Measurements from ENCODE around the gene PRSS22. TPM values are rescaled to one million over a fixed set of nuclear protein-coding genes. Genes with fewer than 3 reads are reported as not detected.

The PRSS22 gene
- total RNA-seq, 3 donors from 2014 or later, result 0.37 TPM; not detected in 2

GRCh38 chr16:2831203-2831602, 26.8 kb downstream of the PRSS22 start:
- DNase-seq, result no peak
- no peaks in the 10 kb centered on the region for H3K9me3 Mint-ChIP-seq
- no peak for ATAC-seq
- H3K27me3 Mint-ChIP-seq (ENCODE audit: low read depth), result peaks cover 26% of the 10 kb centered on the region
- H3K4me3 Mint-ChIP-seq, result no peak overlapping the region
- H3K4me1 Mint-ChIP-seq (ENCODE audit: low read depth), result no peaks in the 10 kb centered on the region
- H3K36me3 Mint-ChIP-seq (ENCODE audit: insufficient read depth), result no peaks in the 10 kb centered on the region

- H3K36me3 Mint-ChIP-seq (ENCODE audit: insufficient read depth), result no peaks in the 10 kb centered on the region
- no peak for DNase-seq
- no peak overlapping the region for H3K4me3 Mint-ChIP-seq
- H3K27me3 Mint-ChIP-seq (ENCODE audit: low read depth), result peaks cover 26% of the 10 kb centered on the region
- H3K4me1 Mint-ChIP-seq (ENCODE audit: low read depth), result no peaks in the 10 kb centered on the region
- ATAC-seq, result no peak
- no peaks in the 10 kb centered on the region for H3K9me3 Mint-ChIP-seq
These were observed 27.6 kb downstream of the PRSS22 start for GRCh38 chr16:2830355-2830695.

GRCh38 chr16:2829501-2830354, 28.2 kb downstream of the PRSS22 start, which contains the start of gene ZG16B:
TSS of gene ZG16B (plus strand) at chr16:2830303. CDS start at chr16:2830442, 139 bp downstream.
- ATAC-seq (peak in 1 of 2 donors; percentile 25), DNase-seq (no peak)
- Mint-ChIP-seq H3K27me3 (ENCODE audit: low read depth) (peaks cover 26% of the 10 kb centered on the region), H3K4me3 (no peak within 1 kb of the TSS), H3K9me3 (no peaks in the 10 kb centered on the region), H3K36me3 (ENCODE audit: insufficient read depth) (no peaks in the 10 kb centered on the region), H3K4me1 (ENCODE audit: low read depth) (no peaks in the 10 kb centered on the region)

DNA sequence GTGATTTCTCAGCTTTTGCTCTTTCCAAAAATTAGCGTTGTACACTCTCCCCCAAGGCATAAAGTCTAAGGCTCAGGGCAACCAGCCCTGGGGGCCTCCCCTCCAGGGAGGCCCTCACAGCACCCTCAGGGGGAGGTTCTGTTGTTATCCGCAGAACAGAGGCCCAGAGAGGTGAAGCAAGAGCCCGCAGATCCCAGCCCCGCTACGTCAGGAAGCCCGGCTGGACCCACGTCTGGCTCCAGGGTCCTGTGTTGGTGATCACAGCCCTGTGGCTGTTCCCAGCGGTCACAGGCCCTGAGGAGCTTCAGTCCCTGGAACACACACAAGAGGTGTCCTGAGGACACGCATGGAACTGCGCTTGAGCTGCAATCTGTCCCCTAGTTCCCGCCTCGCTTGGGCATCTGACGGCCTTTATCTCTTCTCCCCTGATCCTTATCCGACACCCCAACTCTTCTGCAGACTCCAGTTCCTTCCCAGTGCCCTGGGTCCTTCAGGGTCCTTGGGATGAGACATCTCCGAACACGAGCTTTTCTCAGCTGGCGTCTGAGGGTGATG, 29.0 kb downstream of the PRSS22 start:
- Mint-ChIP-seq H3K27me3 (ENCODE audit: low read depth) (peaks cover 24% of the 10 kb centered on the region), H3K4me3 (no peak overlapping the region), H3K4me1 (ENCODE audit: low read depth) (no peaks in the 10 kb centered on the region), H3K36me3 (ENCODE audit: insufficient read depth) (no peaks in the 10 kb centered on the region), H3K9me3 (no peaks in the 10 kb centered on the region)
- ATAC-seq, result no peak
- no peak for DNase-seq

DNA sequence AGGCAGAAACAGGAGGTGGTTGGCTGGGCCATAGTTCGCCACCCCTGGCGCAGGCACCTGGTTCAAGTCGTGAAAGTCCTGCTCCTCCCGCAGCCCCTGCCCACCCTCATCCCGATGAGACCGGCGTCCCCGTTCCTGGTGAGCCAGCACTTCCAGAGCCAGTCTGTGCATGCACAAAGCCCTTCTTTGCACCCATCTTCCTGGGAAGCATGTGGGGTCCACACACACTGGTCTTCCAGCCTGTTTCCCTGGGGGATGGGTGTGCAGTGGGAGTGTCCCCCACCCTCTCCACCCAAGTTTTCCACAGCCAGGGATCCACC, 29.5 kb downstream of the PRSS22 start:
- ATAC-seq (no peak), DNase-seq (no peak)
- no peaks in the 10 kb centered on the region for H3K4me1 Mint-ChIP-seq (ENCODE audit: low read depth)
- no peaks in the 10 kb centered on the region for H3K9me3 Mint-ChIP-seq
- H3K36me3 Mint-ChIP-seq (ENCODE audit: insufficient read depth), result no peaks in the 10 kb centered on the region
- peaks cover 21% of the 10 kb centered on the region for H3K27me3 Mint-ChIP-seq (ENCODE audit: low read depth)
- H3K4me3 Mint-ChIP-seq, result no peak overlapping the region

DNA sequence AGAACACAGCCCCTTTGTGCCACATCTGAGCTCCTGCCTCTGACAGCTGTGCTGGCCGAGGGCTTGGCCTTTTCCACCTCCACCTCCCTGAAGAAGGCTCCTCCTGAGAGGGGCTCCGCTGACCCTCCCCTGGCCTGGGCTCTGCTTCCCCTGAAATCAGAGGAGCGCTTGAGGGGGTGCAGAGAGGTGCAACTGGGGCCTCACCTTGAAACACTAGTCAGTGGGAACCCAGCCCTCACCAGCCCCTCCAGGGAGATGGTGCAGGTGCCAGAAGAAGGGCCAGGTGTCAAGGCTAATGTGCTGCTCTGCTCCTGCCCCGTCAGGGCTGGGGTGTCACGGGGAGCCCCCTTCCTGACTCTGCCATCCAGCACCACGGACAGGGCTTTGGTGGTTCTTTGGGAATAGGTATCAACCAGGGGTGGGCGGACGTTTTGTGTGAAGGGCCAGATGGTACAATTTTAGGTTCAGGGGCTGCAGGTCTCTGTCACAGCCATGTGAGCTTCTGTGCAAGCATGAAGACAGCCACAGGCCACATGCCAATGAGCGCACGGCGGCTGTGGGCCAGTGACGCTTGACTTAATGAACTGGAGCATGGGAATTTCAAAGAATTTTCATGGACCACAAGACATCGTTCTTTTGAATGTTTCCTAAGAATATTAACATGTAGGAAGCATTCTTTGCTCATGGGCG, 30.0 kb downstream of the PRSS22 start:
- DNase-seq (no peak), ATAC-seq (no peak)
- no peaks in the 10 kb centered on the region for H3K36me3 Mint-ChIP-seq (ENCODE audit: insufficient read depth)
- H3K27me3 Mint-ChIP-seq (ENCODE audit: low read depth), result peaks cover 21% of the 10 kb centered on the region
- no peak overlapping the region for H3K4me3 Mint-ChIP-seq
- no peaks in the 10 kb centered on the region for H3K9me3 Mint-ChIP-seq
- H3K4me1 Mint-ChIP-seq (ENCODE audit: low read depth), result no peaks in the 10 kb centered on the region

GRCh38 chr16:2827374-2827791, 30.6 kb downstream of the PRSS22 start:
- Mint-ChIP-seq H3K36me3 (ENCODE audit: insufficient read depth) (no peaks in the 10 kb centered on the region), H3K4me3 (no peak overlapping the region), H3K27me3 (ENCODE audit: low read depth) (peaks cover 18% of the 10 kb centered on the region), H3K9me3 (no peaks in the 10 kb centered on the region), H3K4me1 (ENCODE audit: low read depth) (no peaks in the 10 kb centered on the region)
- no peak for ATAC-seq
- DNase-seq, result no peak

GRCh38 chr16:2826591-2827373, 31.2 kb downstream of the PRSS22 start:
- no peaks in the 10 kb centered on the region for H3K9me3 Mint-ChIP-seq
- no peak for ATAC-seq

GRCh38 chr16:2825906-2826305, 32.1 kb downstream of the PRSS22 start:
- no peaks in the 10 kb centered on the region for H3K4me1 Mint-ChIP-seq (ENCODE audit: low read depth)
- H3K27me3 Mint-ChIP-seq (ENCODE audit: low read depth), result peaks cover 10% of the 10 kb centered on the region
- no peak for ATAC-seq
- no peaks in the 10 kb centered on the region for H3K9me3 Mint-ChIP-seq
- no peak for DNase-seq
- no peaks in the 10 kb centered on the region for H3K36me3 Mint-ChIP-seq (ENCODE audit: insufficient read depth)
- H3K4me3 Mint-ChIP-seq, result no peak overlapping the region

More at GRCh38 chr16:2826591-2827373, 31.2 kb downstream of the PRSS22 start:
- Mint-ChIP-seq H3K4me3 (no peak overlapping the region), H3K27me3 (ENCODE audit: low read depth) (peaks cover 18% of the 10 kb centered on the region), H3K36me3 (ENCODE audit: insufficient read depth) (no peaks in the 10 kb centered on the region), H3K4me1 (ENCODE audit: low read depth) (no peaks in the 10 kb centered on the region)
- DNase-seq, result no peak

DNA sequence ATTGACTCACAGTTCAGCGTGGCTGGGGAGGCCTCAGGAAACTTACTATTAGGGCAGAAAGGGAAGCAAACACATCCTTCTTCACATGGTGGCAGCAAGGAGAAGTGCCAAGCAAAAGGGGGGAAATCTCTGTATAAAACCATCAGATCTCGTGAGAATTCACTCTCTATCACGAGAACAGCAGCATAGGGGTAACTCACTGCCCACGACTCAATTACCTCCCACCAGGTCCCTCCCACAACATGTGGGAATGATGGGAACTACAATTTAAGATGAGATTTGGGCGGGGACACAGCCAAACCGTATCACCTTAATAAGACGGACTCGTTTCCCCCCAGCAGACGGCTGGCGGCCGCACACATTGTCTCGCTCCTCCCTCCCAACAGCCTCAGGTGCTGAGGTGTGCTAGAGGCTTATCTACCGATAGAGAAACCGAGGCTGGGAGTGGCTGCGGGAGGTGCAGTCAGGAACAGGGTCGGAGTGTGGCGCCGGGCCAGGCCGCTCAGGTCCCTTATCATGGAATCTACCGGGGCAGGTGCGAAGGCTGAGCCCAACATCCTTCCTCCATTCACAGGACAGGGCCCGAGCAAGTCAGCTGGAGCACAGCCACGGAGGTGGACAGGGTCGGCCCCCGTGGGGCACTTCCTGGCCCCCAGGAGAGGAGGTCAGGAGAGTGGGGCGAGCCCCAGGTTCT, 32.8 kb downstream of the PRSS22 start:
- DNase-seq (no peak), ATAC-seq (no peak)
- Mint-ChIP-seq H3K4me1 (ENCODE audit: low read depth) (no peaks in the 10 kb centered on the region), H3K9me3 (no peaks in the 10 kb centered on the region), H3K27me3 (ENCODE audit: low read depth) (peaks cover 6% of the 10 kb centered on the region), H3K36me3 (ENCODE audit: insufficient read depth) (no peaks in the 10 kb centered on the region), H3K4me3 (no peak overlapping the region)

DNA sequence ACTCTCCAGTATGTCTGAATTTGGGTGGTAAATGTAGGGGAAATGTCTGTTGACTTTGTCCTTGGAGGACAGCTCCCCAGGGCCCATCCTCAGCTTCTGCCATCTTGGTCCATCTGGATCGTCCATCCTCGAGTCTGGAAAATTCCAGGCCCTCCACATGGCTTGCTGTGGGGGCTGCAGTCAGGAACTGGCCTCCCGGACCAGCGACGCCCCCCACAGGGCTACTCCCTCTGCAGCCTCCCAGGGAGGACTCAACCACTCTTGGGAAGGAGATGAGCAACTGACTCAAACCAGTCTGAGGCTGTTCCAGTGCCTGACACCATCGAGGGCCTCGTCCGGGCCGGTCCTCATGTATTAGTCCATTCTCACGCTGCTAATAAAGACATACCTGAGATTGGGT, 33.3 kb downstream of the PRSS22 start:
- no peak overlapping the region for H3K4me3 Mint-ChIP-seq
- no peaks in the 10 kb centered on the region for H3K4me1 Mint-ChIP-seq (ENCODE audit: low read depth)
- ATAC-seq, result no peak
- peaks cover 6% of the 10 kb centered on the region for H3K27me3 Mint-ChIP-seq (ENCODE audit: low read depth)
- no peaks in the 10 kb centered on the region for H3K9me3 Mint-ChIP-seq
- no peak for DNase-seq
- no peaks in the 10 kb centered on the region for H3K36me3 Mint-ChIP-seq (ENCODE audit: insufficient read depth)

DNA sequence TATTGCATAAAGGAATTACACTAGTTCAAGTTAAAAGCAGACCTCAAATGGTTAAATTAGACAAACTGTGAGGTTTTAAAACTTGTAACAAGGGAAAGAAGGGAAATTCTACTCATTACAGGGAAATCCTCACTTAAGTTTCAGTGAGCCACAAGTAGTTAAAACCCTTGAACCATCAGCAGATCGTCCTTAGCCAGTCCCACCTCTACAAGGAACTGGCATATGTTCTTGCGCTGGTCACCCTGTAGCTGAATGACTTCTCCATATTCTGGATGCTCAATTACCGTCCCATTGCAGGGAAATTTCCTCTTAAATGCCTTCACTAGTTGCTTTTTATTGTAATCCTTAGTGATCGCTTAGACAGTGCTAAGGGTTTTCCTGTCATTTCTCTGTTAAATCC, 35.5 kb downstream of the PRSS22 start:
- DNase-seq, result no peak
- Mint-ChIP-seq H3K27me3 (ENCODE audit: low read depth) (peaks cover 2% of the 10 kb centered on the region), H3K9me3 (no peaks in the 10 kb centered on the region)

DNA sequence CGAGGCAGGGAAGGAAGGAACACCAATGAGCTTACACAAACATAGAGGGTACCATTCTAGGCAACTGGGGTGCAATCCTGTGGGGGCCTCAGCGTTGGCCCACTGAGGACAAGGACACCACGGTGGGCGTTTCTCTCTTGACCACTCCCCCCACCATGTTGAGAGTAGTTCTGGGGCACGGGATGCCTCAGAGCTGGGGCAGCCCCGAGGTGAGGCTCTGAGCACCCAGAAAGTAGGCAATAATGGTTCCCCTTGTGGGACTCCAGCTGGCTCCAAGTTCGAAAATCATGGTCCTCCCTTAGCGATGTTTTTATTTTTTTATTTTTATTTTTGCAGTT, 35.8 kb downstream of the PRSS22 start:
- ATAC-seq (no peak), DNase-seq (no peak)
- peaks cover 2% of the 10 kb centered on the region for H3K27me3 Mint-ChIP-seq (ENCODE audit: low read depth)
- H3K9me3 Mint-ChIP-seq, result no peaks in the 10 kb centered on the region
- no peaks in the 10 kb centered on the region for H3K4me1 Mint-ChIP-seq (ENCODE audit: low read depth)
- no peak overlapping the region for H3K4me3 Mint-ChIP-seq
- H3K36me3 Mint-ChIP-seq (ENCODE audit: insufficient read depth), result no peaks in the 10 kb centered on the region

More for the DNA sequence above, 35.5 kb downstream of the PRSS22 start:
- H3K4me1 Mint-ChIP-seq (ENCODE audit: low read depth), result no peaks in the 10 kb centered on the region
- no peak overlapping the region for H3K4me3 Mint-ChIP-seq
- ATAC-seq, result no peak
- no peaks in the 10 kb centered on the region for H3K36me3 Mint-ChIP-seq (ENCODE audit: insufficient read depth)

Measured in activated T-cell treated with anti-CD3 and anti-CD28 coated beads, Interleukin-2, amount 50 U/mL, for 4 hours (primary cell).